Measurements from ENCODE around the gene MISP3.
A peak's percentile ranks its signal among the peaks of the same experiment; 100 is the strongest.

Gene MISP3

GRCh38 chr19:14096272-14096992 is 23.8 kb downstream of the MISP3 start:
- TF ChIP-seq YY1 (IDR thresholded peaks at IDR 0.05; ENCODE audit: insufficient read depth, insufficient read length) (no peak), ZNF274 (IDR thresholded peaks at IDR 0.05; ENCODE audit: low read depth, low read length) (no peak), SUZ12 (IDR thresholded peaks at IDR 0.05; ENCODE audit: extremely low read depth, insufficient read depth, insufficient read length) (no peak)
- no peak overlapping the region for H3K9ac ChIP-seq (ENCODE audit: insufficient read length, low read depth)
- H3K36me3 ChIP-seq (ENCODE audit: insufficient read depth, insufficient read length, low read length): peaks cover 33% of the 10 kb centered on the region
- H3K4me3 ChIP-seq (ENCODE audit: insufficient read length, low read depth): no peak overlapping the region
- peaks cover 10% of the 10 kb centered on the region for H3K9me3 ChIP-seq (ENCODE audit: insufficient read depth, low read length)
- no peaks in the 10 kb centered on the region for H3K4me1 ChIP-seq (ENCODE audit: insufficient read depth, insufficient read length)
- DNase-seq (ENCODE audit: low read depth, low spot score): no peak
- H3K27me3 ChIP-seq (ENCODE audit: insufficient read depth, insufficient read length): no peaks in the 10 kb centered on the region

GRCh38 chr19:14097532-14098151 is 25.1 kb downstream of the MISP3 start:
- peaks cover 41% of the 10 kb centered on the region for H3K36me3 ChIP-seq (ENCODE audit: insufficient read depth, insufficient read length, low read length)
- no peak overlapping the region for H3K4me3 ChIP-seq (ENCODE audit: insufficient read length, low read depth)
- DNase-seq (ENCODE audit: low read depth, low spot score): no peak

DNA sequence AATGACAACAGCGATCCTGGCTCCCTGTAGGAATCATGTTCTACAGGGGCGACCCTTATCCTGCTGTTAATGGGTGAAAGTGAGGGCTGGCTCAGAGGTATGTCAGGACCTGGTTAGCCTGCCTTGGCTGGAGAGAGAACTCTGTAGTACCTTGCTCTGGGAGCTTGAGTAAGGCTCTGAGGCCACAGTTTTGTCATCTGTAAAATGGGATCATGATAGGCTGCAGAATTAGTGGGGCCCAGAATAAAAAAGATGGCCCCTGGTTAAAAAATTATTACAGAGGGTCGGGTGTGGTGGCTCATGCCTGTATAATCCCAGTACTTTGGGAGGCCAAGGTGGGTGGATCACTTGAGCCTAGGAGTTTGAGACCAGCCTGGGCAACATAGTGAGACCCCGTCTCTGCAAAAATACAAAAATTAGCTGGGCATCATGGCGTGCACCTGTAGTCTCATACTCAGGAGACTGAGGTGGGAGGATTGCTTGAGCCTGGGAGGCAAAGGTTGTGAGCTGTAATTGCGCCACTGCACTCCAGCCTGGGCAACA is 28.5 kb downstream of the MISP3 start:
- Histone ChIP-seq H3K4me1 (ENCODE audit: insufficient read depth, insufficient read length) (peaks cover 2% of the 10 kb centered on the region), H3K27me3 (ENCODE audit: insufficient read depth, insufficient read length) (no peaks in the 10 kb centered on the region), H3K9ac (ENCODE audit: insufficient read length, low read depth) (no peak overlapping the region), H3K9me3 (ENCODE audit: insufficient read depth, low read length) (no peaks in the 10 kb centered on the region), H3K4me3 (ENCODE audit: insufficient read length, low read depth) (no peak overlapping the region), H3K36me3 (ENCODE audit: insufficient read depth, insufficient read length, low read length) (peaks cover 57% of the 10 kb centered on the region)
- no peak for DNase-seq (ENCODE audit: low read depth, low spot score)
- TF ChIP-seq ZNF274 (IDR thresholded peaks at IDR 0.05; ENCODE audit: low read depth, low read length): no peak
- no peak for TF ChIP-seq SUZ12 (IDR thresholded peaks at IDR 0.05; ENCODE audit: extremely low read depth, insufficient read depth, insufficient read length)
- no peak for TF ChIP-seq YY1 (IDR thresholded peaks at IDR 0.05; ENCODE audit: insufficient read depth, insufficient read length)

More at GRCh38 chr19:14097532-14098151, 25.1 kb downstream of the MISP3 start:
- Histone ChIP-seq H3K27me3 (ENCODE audit: insufficient read depth, insufficient read length) (no peaks in the 10 kb centered on the region), H3K9ac (ENCODE audit: insufficient read length, low read depth) (no peak overlapping the region), H3K9me3 (ENCODE audit: insufficient read depth, low read length) (peaks cover 10% of the 10 kb centered on the region), H3K4me1 (ENCODE audit: insufficient read depth, insufficient read length) (no peaks in the 10 kb centered on the region)
- no peak for TF ChIP-seq ZNF274 (IDR thresholded peaks at IDR 0.05; ENCODE audit: low read depth, low read length)
- no peak for TF ChIP-seq SUZ12 (IDR thresholded peaks at IDR 0.05; ENCODE audit: extremely low read depth, insufficient read depth, insufficient read length)
- no peak for TF ChIP-seq YY1 (IDR thresholded peaks at IDR 0.05; ENCODE audit: insufficient read depth, insufficient read length)

- TF ChIP-seq ZNF274 (IDR thresholded peaks at IDR 0.05; ENCODE audit: low read depth, low read length) (no peak), YY1 (IDR thresholded peaks at IDR 0.05; ENCODE audit: insufficient read depth, insufficient read length) (no peak), SUZ12 (IDR thresholded peaks at IDR 0.05; ENCODE audit: extremely low read depth, insufficient read depth, insufficient read length) (no peak)
- H3K4me1 ChIP-seq (ENCODE audit: insufficient read depth, insufficient read length): peaks cover 2% of the 10 kb centered on the region
- H3K36me3 ChIP-seq (ENCODE audit: insufficient read depth, insufficient read length, low read length): peaks cover 48% of the 10 kb centered on the region
- H3K4me3 ChIP-seq (ENCODE audit: insufficient read length, low read depth): no peak overlapping the region
- peak overlapping the region; percentile 8 for H3K9ac ChIP-seq (ENCODE audit: insufficient read length, low read depth)
- DNase-seq (ENCODE audit: low read depth, low spot score): no peak
- no peaks in the 10 kb centered on the region for H3K9me3 ChIP-seq (ENCODE audit: insufficient read depth, low read length)
- H3K27me3 ChIP-seq (ENCODE audit: insufficient read depth, insufficient read length): no peaks in the 10 kb centered on the region
Observed at GRCh38 chr19:14102102-14102696, 29.6 kb downstream of the MISP3 start.

- Histone ChIP-seq H3K27me3 (ENCODE audit: insufficient read depth, insufficient read length) (no peaks in the 10 kb centered on the region), H3K4me3 (ENCODE audit: insufficient read length, low read depth) (no peak overlapping the region), H3K9me3 (ENCODE audit: insufficient read depth, low read length) (no peaks in the 10 kb centered on the region), H3K9ac (ENCODE audit: insufficient read length, low read depth) (peak overlapping the region; percentile 8), H3K36me3 (ENCODE audit: insufficient read depth, insufficient read length, low read length) (peaks cover 45% of the 10 kb centered on the region), H3K4me1 (ENCODE audit: insufficient read depth, insufficient read length) (peaks cover 2% of the 10 kb centered on the region)
- DNase-seq (ENCODE audit: low read depth, low spot score): no peak
- TF ChIP-seq YY1 (IDR thresholded peaks at IDR 0.05; ENCODE audit: insufficient read depth, insufficient read length): no peak
Observed at GRCh38 chr19:14102756-14103155, 30.2 kb downstream of the MISP3 start.

DNA sequence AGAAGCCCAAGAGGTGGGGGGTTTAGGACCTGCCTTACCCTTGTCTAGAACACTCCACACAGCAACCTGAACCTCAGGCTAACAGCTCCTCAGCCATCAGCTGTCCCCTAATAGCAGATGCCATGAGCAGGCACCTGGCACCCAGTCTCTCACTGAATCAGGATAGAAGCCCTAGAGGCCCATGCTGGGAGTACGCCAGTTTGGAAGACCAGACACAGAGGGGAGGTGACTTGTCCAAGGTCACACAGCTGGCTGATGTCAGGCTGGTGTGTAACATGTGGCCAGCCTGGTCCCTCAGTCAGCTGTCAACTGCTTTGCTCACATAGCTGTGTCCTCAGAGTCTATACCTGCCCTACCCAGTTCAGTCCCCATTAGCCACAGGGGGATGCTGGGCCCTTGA is 30.7 kb downstream of the MISP3 start:
- Histone ChIP-seq H3K27me3 (ENCODE audit: insufficient read depth, insufficient read length) (no peaks in the 10 kb centered on the region), H3K9me3 (ENCODE audit: insufficient read depth, low read length) (no peaks in the 10 kb centered on the region), H3K4me3 (ENCODE audit: insufficient read length, low read depth) (no peak overlapping the region), H3K36me3 (ENCODE audit: insufficient read depth, insufficient read length, low read length) (peaks cover 44% of the 10 kb centered on the region), H3K4me1 (ENCODE audit: insufficient read depth, insufficient read length) (peaks cover 2% of the 10 kb centered on the region), H3K9ac (ENCODE audit: insufficient read length, low read depth) (no peak overlapping the region)
- no peak for DNase-seq (ENCODE audit: low read depth, low spot score)
- TF ChIP-seq YY1 (IDR thresholded peaks at IDR 0.05; ENCODE audit: insufficient read depth, insufficient read length): no peak
- TF ChIP-seq SUZ12 (IDR thresholded peaks at IDR 0.05; ENCODE audit: extremely low read depth, insufficient read depth, insufficient read length): no peak
- no peak for TF ChIP-seq ZNF274 (IDR thresholded peaks at IDR 0.05; ENCODE audit: low read depth, low read length)

DNA sequence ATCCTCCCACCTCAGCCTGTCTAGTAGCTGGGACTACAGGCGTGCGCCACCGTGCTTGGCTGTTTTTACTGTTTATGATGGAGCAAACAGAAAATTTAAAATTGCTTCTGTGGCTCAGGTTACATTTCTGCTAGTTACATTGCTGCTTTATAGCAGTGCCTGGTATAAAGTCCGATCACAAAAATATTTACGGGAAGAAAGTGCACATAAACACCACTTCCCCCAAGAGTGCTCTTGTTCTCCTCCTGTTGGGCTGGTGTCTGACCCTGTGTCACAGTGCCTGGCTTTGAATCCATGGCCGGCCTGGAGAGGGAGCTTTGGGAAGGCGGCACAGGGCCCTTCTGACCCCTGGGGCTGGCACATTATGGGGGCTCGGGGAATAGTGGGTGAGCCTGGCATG is 33.1 kb downstream of the MISP3 start:
- peaks cover 36% of the 10 kb centered on the region for H3K36me3 ChIP-seq (ENCODE audit: insufficient read depth, insufficient read length, low read length)
- TF ChIP-seq ZNF274 (IDR thresholded peaks at IDR 0.05; ENCODE audit: low read depth, low read length) (no peak), YY1 (IDR thresholded peaks at IDR 0.05; ENCODE audit: insufficient read depth, insufficient read length) (no peak), SUZ12 (IDR thresholded peaks at IDR 0.05; ENCODE audit: extremely low read depth, insufficient read depth, insufficient read length) (no peak)
- no peak overlapping the region for H3K4me3 ChIP-seq (ENCODE audit: insufficient read length, low read depth)
- H3K4me1 ChIP-seq (ENCODE audit: insufficient read depth, insufficient read length): peaks cover 4% of the 10 kb centered on the region
- DNase-seq (ENCODE audit: low read depth, low spot score): no peak
- no peaks in the 10 kb centered on the region for H3K27me3 ChIP-seq (ENCODE audit: insufficient read depth, insufficient read length)
- no peak overlapping the region for H3K9ac ChIP-seq (ENCODE audit: insufficient read length, low read depth)
- no peaks in the 10 kb centered on the region for H3K9me3 ChIP-seq (ENCODE audit: insufficient read depth, low read length)

Data from NT2/D1 (cell line).